ENCODE results near the gene GPATCH11.

GPATCH11 gene

DNA sequence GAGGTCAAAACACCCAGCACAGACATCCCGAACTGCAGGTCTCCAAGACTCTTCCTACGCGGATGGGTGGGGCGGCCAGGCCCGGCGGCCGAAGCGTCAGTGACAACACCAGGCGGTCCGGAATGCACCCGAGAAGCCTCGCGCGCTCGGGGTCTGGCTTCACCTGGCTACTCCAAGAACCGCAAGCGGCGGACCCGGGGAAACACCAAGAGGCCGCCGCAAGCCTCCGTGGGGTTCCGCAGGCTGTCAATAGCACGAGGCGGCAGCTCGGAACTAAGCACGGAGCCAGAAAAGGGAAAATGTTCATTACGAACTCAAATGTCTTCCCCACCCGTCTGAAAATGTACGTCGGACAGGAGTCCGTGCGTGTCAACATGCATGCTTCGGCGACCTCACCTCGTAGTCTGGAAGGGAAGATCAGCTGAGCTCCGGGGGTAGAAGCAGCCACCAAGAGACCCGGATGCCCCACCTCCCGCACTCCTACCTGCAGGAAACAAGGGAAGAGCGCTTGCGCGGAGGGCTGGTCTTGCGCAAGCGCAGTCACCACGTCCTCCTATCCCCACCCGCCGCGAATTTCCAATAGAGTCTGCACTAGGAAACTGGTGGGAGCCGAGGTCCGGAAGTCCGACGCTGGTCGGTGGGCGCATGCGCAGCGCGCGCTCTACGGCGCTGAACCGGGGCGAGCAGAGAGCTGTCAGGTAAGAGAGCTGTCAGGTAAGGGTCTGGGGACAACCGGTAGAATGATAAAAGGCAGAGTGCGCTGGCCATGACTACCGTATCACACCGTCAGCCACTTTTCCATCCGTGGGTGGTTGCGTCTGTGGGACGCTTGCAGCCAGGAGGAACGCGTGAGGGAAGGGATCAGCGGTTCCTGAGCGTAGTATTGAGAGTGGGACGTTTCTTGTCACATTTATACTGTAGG is at the start of gene GPATCH11, which contains the start of gene HEATR5B:
TSS of gene GPATCH11 (plus strand) at position 646 of the 922 bp plus-strand sequence. CDS start 3,864 bp downstream, outside the sequence.
TSS of gene HEATR5B (minus strand) at position 500 of the 922 bp plus-strand sequence. CDS start 958 bp downstream, outside the sequence.
- DNase-seq (ENCODE audit: low read depth, low spot score), result peak; percentile 99

DNA sequence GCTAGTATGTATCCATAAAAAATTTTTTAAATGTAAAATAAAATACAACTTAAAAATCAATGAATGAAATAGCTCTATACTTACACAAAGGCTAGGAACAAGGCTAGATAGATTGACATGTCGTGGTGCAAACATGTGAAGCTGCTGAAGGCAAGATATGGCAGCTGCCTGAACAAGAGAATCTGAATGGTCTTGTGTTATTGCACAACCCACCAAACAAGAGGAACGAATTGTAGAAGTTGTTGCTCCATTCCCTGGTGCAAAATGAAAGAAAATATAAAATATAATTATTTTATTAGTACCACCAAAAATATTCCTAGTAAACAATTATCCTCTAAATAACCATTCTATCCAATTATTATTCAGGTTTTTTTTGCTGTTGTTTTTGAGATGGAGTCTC is 46.5 kb upstream of the GPATCH11 start:
- DNase-seq (ENCODE audit: low read depth, low spot score), result no peak

DNA sequence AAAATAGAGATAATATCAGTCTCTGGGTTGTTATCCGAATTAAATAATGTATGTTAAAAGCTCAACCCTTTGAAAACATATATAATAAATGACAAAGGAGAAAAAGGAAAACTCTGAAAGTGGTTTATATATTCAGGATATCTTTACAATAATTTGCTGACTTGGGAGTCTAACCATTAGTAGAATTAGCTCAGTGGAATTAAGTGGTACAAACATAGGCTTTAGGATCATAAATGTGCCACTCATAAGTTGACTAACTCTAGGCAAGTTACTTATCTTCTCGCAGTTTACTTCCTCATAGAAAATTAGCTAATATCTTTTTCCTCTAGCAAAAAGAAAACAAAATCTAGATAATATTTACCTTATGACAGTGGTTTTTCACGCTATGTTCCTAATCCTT is 44.7 kb upstream of the GPATCH11 start:
- no peak for DNase-seq (ENCODE audit: low read depth, low spot score)

DNA sequence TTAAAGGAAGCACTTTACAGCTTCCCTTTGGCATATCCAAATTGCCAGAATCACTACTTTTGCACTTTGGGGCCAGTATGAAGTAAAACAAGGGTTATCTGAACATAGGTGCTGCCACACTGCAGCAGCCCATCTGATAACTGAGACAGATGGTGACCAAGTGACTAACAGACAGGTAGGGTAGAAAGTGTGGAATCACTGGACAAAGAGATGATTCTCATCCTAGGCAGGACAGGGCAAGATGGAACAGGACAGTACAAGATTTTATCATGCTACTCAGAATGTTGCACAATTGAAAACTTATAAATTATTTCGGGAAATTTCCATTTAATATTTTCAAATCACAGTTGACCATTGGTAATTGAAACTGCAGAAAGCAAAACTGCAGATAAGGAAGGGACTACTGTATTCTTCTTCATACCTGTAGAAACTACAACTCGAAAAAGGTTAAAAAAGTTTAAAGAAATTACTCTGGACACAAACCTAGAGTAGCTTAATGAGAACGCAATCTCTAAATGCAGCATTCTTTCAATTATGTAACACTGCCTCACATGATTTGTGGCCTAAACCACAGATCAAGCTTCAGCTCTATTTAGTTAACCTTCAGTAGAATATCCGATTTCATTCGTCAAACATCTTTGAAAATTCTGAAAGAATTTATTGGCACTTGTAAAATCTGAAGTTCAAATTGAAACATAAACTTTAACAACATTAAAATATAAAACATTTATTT is 31.6 kb upstream of the GPATCH11 start:
- DNase-seq (ENCODE audit: low read depth, low spot score), result no peak

DNA sequence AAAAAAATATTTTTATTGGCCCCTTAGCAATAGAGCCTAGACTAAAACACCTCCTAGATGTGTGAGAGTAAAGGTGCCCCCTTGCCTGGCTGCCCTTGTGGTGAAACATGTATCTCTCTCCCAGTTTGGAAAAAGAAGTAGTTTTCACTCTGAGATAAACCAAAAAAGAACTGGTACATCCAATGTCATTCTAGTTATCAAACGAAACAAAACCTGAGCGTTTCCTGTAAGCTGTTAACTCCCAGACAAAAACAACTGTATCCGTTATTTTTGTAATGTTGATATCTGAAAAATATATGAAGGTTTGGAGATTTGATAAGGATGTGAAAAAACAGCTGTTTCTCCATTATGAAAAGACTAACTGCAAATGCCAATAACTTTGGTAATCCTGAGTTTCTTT is 24.5 kb upstream of the GPATCH11 start:
- no peak for DNase-seq (ENCODE audit: low read depth, low spot score)

DNA sequence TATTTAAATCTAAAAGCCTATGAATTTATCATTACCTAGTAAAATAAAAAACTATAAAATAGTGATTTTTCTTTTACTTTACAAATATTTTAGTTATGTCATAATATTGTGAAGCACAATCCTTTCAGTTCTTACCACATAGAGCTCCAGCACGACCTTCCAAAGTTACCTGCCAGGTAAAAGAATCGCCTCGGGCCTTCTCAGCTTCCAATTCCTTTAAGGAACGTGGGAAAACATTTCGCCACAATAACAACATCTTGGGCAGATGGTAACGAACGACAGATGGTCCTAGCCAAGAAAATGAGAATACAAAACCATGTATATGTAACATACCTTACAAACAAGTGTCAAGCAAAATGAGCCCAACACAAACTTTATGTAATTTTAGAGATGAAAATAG is 23.9 kb upstream of the GPATCH11 start:
- DNase-seq (ENCODE audit: low read depth, low spot score), result no peak

DNA sequence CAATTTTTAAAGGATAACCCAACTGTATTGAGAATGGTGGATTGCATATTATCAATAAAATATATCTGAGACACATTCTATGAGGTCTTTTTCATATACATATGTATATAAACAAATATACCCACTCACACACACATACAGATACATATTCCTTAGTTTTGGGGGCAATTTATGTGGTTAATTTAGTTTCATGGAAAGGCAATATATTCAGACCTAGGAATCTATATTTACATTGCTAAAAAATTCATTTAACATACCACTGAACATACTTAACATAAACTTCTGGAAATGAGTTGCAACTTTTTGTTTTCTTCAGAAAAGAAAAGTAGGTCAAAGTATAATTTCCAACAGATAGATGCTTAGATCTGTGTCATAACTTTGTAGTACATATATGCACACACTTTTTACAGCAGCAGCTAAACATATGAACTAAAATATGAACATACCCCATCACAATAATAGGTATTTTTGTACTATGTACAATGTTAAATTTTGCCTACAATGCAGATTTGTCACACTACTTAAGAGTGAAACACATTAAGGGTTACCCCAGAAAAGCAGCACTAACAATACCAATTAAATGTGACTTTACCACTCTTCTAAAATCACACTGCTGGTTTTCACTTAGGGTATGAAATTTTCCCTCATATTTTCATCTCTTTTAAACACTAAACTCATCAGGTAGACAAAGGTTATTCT is 23.2 kb upstream of the GPATCH11 start:
- DNase-seq (ENCODE audit: low read depth, low spot score), result no peak

DNA sequence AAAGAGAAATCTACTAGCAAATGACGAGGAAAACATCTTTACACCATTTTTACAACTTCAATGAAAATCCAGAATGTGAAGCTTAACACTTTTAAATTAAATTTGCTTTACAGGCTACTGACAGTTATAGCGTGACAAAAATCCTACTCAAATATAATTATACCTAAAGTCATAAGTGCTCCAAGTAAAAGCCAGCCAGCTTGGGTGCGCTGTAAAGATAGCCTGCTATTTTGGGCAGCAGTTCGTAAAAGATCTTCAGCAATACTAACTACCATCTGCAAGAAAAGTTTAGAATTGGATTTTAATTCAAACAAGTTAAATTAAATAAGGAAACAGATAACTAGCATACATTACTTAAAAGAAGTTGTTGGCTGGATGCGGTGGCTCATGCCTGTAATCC is 22.5 kb upstream of the GPATCH11 start:
- DNase-seq (ENCODE audit: low read depth, low spot score), result no peak

DNA sequence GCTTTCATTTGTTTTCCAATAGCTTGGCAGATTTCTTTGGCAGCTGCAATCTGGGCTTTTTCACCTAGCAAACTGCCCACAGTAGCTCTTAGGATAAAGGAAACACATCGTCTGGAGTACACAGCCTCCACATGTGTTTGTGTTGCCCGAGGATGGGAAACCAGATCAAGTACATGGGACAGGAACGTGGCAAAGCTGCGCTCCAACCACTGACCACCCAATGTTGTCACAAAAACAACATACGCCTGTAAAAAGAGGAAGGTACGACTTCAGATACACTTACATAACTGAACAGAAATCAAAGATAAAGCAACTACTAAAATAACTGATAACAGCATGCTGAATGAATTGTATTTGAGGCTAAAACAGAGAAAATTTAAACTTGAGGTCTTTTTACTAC is 15.6 kb upstream of the GPATCH11 start:
- DNase-seq (ENCODE audit: low read depth, low spot score), result no peak

DNA sequence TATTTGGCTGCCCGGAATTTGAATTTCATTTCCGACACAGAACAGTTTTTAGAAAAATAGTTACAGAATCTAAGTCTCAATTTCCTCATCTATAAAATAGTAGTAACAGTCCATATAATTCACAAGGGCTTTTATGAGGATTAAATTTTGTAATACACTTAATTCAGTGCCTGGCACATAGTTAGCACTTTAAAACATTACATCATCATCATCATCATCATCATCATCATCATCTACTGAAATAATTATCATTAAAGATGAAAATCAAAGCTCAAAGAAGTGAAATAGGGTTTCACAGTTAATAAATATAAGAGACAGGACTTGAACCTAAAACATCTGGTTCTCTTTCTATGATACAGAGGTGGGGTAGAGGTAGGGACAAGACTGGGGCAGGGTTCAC is 13.4 kb upstream of the GPATCH11 start:
- no peak for DNase-seq (ENCODE audit: low read depth, low spot score)

DNA sequence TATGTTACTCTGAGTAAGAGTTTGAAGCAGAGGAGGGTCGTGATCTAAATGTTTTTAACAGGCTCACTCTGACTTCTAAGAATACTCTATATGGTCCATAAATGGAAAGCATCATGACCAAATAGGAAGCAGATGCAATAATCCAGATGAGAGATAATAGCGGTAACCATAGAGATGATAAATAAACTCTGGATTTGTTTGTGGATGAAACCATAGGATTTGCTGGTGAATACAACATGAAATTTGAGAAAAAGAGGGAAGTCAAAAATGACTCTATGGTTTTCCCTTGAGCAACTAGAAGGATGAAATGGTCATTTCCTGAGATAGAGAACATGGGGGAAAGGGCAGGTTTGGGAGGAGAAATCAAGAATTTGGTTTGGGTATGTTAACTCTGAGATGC is 4.1 kb upstream of the GPATCH11 start:
- DNase-seq (ENCODE audit: low read depth, low spot score), result no peak

DNA sequence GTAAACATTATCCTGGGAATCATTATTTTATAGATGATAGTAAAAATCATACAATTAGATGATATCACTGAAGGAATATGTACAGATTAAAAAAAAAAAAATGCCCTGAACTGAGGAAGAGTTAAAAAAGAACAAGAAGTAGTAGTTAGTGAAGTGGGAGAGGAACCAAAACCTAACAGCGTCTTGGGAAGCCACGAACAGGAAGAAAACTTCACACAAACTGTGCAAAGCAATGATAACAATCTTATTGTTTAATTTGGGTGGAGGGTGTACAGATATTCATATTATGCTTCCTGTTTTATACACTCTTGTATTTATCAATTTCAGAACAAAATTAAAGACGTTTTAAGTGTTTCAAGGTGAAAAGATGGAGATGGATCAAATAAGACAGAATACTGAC is 3.6 kb upstream of the GPATCH11 start:
- no peak for DNase-seq (ENCODE audit: low read depth, low spot score)

DNA sequence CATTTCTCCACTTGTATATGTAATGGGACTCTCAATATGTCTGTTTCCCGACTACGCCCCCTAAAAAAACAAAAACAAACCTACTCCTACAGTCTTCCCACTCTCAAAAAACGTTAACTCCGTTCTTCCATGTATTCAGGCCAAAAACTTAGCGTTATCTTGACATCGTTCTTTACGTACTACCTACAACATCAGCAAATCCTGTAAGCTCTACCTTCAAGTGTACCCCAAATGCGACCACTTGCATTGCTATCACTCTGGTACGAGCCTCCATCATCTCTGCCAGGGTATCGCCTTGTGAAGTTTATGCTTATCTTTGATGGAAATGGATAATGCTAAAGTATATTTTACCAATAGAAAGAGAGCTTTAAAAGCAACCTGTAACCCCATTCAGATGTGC is 479 bp downstream of the GPATCH11 start:
- peak; percentile 2 for DNase-seq (ENCODE audit: low read depth, low spot score)

DNA sequence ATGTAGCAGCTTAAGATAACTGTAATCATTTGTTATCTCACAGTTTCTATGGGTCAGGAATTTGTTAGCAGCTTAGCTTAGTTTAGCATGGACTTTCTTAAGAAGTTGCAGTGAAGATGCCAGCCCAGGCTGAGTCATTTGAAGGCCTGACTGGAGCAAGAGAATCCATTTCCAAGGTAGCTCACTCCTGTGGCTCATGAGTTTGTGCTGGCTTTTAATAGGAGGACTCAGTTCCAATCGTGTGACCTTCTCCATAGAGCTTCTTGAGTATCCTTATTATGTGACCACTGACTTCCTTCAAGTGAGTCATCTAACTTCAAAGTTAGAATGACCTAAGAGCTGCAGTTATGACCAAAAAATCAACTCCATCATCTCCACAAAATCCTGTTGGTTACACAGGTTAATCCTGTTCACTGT is 1.4 kb downstream of the GPATCH11 start:
- peak; percentile 50 for DNase-seq (ENCODE audit: low read depth, low spot score)

DNA sequence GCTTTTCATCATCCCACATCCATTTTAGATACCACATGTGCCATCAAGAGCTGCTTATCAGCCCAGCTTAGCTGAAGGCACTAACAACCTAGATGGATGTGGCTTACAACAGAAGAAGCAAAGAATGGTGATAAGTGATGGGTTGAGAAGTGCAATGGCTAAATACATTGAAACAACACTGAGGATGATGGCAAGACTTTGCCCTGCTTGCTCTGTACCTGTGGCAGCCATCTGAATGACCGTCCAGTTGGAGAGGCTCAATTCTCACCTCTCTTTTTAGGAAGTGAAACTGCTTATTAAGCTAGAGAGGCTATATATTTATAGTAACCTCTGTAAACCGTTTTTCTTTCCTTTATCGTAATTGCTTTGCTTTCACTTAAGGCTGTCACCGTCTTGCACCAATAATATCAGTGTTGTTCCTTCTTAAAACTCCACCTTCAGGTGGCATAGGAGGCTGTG is 5.7 kb downstream of the GPATCH11 start:
- DNase-seq (ENCODE audit: low read depth, low spot score), result no peak

DNA sequence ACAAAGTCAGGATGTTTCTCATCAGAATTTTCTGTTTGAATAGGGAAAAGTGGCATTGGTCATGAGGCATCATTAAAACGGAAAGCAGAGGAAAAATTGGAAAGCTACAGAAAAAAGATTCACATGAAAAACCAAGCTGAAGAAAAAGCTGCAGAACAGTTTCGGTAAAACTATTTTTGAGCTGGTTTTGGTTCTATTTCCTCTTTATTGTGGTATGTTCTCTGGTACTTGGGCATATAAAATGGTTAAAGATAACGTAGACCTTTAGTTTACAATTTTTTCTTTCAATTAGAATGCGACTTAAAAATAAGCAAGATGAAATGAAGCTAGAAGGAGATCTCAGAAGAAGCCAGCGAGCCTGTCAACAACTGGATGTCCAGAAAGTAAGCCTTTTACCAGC is 7.6 kb downstream of the GPATCH11 start:
- DNase-seq (ENCODE audit: low read depth, low spot score), result no peak

DNA sequence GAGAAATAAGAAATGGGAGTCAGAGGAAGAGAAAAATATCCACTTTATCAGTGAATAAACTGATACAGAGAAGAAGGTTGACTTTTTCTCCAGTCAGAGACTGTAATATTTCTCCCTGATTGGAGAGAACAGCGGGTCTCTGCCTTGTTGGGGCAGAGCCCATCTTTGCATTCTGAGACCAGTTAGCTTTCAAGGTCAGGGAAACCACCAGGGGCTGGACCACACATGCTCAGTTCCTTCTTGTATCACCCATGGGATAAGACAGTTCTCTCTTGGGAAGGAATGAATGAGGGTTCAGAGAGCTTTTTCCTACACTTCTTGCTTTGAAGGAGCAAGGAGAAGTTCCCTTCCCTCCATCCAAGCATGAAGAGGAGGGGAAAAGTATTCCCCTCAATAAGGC is 12.2 kb downstream of the GPATCH11 start:
- DNase-seq (ENCODE audit: low read depth, low spot score), result no peak

DNA sequence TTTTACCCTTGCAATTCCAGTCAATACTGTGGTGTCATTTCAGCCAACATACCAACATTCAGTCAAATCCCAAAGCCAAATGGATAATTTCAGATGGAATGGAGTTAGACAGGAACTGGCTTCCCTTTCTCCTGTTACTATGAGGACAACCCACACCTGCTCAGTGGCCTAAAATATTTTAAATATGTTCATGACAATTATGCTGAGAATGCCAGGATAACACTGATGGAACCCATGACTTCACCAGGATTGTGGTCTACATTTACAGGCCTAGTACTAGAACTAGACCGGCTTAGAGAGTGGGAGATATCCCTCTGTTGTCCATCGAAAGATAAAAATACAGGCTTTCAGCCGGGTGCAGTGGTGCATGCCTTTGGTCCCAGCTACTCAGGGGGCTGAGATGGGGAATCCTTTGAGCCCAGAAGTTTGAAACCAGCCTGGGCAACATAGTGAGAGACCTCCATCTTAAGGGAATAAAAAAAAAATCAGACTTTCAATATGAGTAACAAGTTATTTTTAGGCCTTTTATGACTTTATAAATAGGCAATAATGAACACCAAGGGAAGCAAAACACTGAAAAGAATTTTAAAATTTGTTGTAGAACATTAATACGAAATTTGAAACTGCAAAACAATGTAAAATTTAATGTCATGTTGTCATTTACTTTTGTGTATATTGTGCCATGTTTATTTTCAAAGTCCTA is 14.2 kb downstream of the GPATCH11 start:
- peak; percentile 1 for DNase-seq (ENCODE audit: low read depth, low spot score)

DNA sequence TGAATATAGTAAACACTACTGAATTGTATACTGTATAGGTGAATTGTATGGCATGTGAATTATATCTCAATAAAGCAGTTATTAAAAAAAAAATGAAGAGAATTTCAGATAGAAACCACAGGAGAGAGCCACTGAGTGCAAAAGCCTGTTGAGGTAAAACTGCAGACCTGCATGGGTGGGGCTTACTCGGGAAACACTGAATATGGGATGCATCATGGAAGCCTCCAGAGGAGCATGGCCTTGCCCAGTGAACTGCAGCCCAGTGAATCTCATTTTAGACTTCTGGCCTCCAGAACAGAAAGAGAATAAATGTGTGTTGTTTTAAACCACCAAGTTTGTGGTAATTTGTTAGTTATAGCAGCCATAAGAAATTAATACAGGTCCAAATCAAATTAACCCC is 15.7 kb downstream of the GPATCH11 start:
- no peak for DNase-seq (ENCODE audit: low read depth, low spot score)

DNA sequence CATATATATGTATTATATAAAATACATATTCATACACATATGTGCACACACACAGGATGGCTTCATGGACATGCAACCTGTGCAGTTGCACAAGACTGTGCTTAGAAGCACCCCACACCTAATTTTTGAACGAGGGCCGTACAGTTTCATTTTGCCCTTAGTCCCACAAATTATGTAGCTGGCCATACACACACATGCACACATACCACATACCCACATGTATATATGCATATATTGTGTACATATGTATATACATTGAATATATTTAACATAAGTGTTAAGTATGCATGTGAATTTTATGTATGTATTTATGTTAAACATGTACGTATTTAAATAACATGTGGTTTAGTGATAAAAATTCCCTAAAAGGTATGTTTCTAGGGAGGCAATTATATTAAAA is 18.3 kb downstream of the GPATCH11 start:
- no peak for DNase-seq (ENCODE audit: low read depth, low spot score)

DNA sequence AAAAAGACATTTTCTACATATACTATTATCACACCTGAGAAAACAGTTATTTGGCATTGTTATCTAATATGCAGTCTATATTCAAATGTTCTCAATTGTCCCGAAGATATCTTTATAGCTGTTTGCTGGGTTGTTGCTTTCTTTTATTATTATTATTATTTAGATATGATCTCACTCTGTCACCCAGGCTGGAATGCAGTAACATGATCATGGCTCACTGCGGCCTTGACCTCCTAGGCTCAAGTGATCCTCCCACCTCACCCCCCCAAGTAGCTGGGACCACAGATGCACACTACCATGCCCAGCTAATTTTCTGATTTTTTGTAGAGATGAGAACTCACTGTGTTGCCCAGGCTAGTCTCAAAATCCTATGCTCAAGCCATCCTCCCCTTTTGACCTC is 19.9 kb downstream of the GPATCH11 start:
- DNase-seq (ENCODE audit: low read depth, low spot score), result no peak

Measured in astrocyte of the hippocampus (primary cell).